Measurements from ENCODE around the gene ENDOD1. TPM values are rescaled to one million over a fixed set of nuclear protein-coding genes. Genes with fewer than 3 reads are reported as not detected.

ENDOD1 gene
- total RNA-seq, 1 experiment from 2014 or later: 3.3 TPM

- TF ChIP-seq, protein P1, sequence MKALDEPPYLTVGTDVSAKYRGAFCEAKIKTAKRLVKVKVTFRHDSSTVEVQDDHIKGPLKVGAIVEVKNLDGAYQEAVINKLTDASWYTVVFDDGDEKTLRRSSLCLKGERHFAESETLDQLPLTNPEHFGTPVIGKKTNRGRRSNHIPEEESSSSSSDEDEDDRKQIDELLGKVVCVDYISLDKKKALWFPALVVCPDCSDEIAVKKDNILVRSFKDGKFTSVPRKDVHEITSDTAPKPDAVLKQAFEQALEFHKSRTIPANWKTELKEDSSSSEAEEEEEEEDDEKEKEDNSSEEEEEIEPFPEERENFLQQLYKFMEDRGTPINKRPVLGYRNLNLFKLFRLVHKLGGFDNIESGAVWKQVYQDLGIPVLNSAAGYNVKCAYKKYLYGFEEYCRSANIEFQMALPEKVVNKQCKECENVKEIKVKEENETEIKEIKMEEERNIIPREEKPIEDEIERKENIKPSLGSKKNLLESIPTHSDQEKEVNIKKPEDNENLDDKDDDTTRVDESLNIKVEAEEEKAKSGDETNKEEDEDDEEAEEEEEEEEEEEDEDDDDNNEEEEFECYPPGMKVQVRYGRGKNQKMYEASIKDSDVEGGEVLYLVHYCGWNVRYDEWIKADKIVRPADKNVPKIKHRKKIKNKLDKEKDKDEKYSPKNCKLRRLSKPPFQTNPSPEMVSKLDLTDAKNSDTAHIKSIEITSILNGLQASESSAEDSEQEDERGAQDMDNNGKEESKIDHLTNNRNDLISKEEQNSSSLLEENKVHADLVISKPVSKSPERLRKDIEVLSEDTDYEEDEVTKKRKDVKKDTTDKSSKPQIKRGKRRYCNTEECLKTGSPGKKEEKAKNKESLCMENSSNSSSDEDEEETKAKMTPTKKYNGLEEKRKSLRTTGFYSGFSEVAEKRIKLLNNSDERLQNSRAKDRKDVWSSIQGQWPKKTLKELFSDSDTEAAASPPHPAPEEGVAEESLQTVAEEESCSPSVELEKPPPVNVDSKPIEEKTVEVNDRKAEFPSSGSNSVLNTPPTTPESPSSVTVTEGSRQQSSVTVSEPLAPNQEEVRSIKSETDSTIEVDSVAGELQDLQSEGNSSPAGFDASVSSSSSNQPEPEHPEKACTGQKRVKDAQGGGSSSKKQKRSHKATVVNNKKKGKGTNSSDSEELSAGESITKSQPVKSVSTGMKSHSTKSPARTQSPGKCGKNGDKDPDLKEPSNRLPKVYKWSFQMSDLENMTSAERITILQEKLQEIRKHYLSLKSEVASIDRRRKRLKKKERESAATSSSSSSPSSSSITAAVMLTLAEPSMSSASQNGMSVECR (CRISPR knock-in tag; IDR thresholded peaks at IDR 0.05; ENCODE audit: borderline replicate concordance): no peak
- no peak for TF ChIP-seq ZNF138 (CRISPR knock-in tag; conservative IDR thresholded peaks at IDR 0.05)
- no peak for TF ChIP-seq AR (CRISPR knock-in tag; IDR thresholded peaks at IDR 0.05)
- no peak for TF ChIP-seq MXD4 (CRISPR knock-in tag; IDR thresholded peaks at IDR 0.05; ENCODE audit: borderline replicate concordance)
These were observed 34.3 kb upstream of the ENDOD1 start (continued) for GRCh38 chr11:95055283-95055897.

DNA sequence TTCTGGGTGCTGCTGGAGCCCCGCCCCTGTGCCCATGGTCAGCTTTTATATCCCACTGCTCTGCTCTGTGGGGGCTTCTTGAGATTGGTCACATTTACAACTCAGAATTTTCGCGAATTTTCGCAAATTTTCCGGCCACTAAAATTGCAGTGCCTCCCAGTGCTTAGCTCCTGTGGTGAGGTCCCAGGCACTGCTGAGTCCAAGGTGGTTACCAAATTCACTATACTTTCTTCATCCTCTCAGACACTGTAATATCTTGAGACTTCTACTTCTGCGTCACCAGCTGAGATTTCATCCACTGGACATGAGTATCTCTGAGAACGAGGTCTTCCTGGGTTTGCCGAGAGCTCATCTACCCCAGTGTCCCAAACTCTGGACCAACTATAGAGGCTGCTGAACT lies 31.7 kb upstream of the ENDOD1 start:
- DNase-seq (ENCODE audit: low spot score) (no peak), ATAC-seq (no peak)
- H3K4me3 Mint-ChIP-seq: no peak overlapping the region
- H3K4me1 Mint-ChIP-seq: no peaks in the 10 kb centered on the region
- H3K27me3 Mint-ChIP-seq (ENCODE audit: low read depth): peaks cover 38% of the 10 kb centered on the region
- no peaks in the 10 kb centered on the region for H3K9me3 Mint-ChIP-seq
- no peak overlapping the region for H3K27ac Mint-ChIP-seq
- H3K36me3 Mint-ChIP-seq: no peaks in the 10 kb centered on the region
- POLR2A ChIA-PET: no interaction called here
- CTCF ChIA-PET: interaction anchor here (0.9 kb wide), 1 partner anchor 9 kb away, joined by 3 read pairs; the partner anchor contains the start of gene SRSF8
- TF ChIP-seq, protein P2, sequence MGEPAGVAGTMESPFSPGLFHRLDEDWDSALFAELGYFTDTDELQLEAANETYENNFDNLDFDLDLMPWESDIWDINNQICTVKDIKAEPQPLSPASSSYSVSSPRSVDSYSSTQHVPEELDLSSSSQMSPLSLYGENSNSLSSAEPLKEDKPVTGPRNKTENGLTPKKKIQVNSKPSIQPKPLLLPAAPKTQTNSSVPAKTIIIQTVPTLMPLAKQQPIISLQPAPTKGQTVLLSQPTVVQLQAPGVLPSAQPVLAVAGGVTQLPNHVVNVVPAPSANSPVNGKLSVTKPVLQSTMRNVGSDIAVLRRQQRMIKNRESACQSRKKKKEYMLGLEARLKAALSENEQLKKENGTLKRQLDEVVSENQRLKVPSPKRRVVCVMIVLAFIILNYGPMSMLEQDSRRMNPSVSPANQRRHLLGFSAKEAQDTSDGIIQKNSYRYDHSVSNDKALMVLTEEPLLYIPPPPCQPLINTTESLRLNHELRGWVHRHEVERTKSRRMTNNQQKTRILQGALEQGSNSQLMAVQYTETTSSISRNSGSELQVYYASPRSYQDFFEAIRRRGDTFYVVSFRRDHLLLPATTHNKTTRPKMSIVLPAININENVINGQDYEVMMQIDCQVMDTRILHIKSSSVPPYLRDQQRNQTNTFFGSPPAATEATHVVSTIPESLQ (CRISPR knock-in tag; IDR thresholded peaks at IDR 0.05): no peak
- TF ChIP-seq ZNF317 (CRISPR knock-in tag; IDR thresholded peaks at IDR 0.05; ENCODE audit: borderline replicate concordance, low read depth) (no peak), GTF2I (CRISPR knock-in tag; conservative IDR thresholded peaks at IDR 0.05) (no peak), ERG (CRISPR knock-in tag; IDR thresholded peaks at IDR 0.05) (no peak), IRF2 (CRISPR knock-in tag; IDR thresholded peaks at IDR 0.05; ENCODE audit: borderline replicate concordance, low read depth) (no peak), MYBL2 (CRISPR knock-in tag; IDR thresholded peaks at IDR 0.05) (no peak), ZNF121 (CRISPR knock-in tag; IDR thresholded peaks at IDR 0.05) (no peak), AFF4 (CRISPR knock-in tag; IDR thresholded peaks at IDR 0.05; ENCODE audit: borderline replicate concordance) (no peak), E2F4 (CRISPR knock-in tag; IDR thresholded peaks at IDR 0.05; ENCODE audit: borderline replicate concordance, low read depth) (no peak), SP1 (CRISPR knock-in tag; conservative IDR thresholded peaks at IDR 0.05) (no peak), ZNF396 (CRISPR knock-in tag; IDR thresholded peaks at IDR 0.05; ENCODE audit: borderline replicate concordance) (no peak), NFYB (CRISPR knock-in tag; conservative IDR thresholded peaks at IDR 0.05; ENCODE audit: low read depth) (no peak), NFATC4 (CRISPR knock-in tag; IDR thresholded peaks at IDR 0.05) (no peak)
- TF ChIP-seq, protein P3, sequence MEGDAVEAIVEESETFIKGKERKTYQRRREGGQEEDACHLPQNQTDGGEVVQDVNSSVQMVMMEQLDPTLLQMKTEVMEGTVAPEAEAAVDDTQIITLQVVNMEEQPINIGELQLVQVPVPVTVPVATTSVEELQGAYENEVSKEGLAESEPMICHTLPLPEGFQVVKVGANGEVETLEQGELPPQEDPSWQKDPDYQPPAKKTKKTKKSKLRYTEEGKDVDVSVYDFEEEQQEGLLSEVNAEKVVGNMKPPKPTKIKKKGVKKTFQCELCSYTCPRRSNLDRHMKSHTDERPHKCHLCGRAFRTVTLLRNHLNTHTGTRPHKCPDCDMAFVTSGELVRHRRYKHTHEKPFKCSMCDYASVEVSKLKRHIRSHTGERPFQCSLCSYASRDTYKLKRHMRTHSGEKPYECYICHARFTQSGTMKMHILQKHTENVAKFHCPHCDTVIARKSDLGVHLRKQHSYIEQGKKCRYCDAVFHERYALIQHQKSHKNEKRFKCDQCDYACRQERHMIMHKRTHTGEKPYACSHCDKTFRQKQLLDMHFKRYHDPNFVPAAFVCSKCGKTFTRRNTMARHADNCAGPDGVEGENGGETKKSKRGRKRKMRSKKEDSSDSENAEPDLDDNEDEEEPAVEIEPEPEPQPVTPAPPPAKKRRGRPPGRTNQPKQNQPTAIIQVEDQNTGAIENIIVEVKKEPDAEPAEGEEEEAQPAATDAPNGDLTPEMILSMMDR (IDR thresholded peaks at IDR 0.05): no peak

Measured in WTC11 (cell line).